ENCODE measurements around the gene DAZL.

DNA sequence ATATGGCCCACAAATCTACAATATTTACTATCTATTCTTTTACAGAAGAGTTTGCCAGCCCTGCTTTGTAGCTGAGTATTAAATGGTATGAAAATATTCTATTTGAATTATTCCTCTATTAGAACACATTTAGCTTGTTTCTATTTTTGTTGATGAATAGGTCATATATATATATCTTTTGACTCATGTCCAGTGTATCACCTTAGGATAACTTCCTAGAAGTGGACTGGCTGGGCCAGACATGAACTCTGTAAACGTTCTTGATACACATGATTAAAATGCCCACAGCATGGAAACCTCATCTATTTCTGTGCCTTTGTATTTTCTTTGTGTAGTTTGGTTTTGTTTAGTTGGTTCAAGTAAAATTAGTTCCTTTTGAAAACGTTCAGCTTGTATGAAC lies 37.1 kb downstream of the DAZL start:
- TF ChIP-seq, protein P1, sequence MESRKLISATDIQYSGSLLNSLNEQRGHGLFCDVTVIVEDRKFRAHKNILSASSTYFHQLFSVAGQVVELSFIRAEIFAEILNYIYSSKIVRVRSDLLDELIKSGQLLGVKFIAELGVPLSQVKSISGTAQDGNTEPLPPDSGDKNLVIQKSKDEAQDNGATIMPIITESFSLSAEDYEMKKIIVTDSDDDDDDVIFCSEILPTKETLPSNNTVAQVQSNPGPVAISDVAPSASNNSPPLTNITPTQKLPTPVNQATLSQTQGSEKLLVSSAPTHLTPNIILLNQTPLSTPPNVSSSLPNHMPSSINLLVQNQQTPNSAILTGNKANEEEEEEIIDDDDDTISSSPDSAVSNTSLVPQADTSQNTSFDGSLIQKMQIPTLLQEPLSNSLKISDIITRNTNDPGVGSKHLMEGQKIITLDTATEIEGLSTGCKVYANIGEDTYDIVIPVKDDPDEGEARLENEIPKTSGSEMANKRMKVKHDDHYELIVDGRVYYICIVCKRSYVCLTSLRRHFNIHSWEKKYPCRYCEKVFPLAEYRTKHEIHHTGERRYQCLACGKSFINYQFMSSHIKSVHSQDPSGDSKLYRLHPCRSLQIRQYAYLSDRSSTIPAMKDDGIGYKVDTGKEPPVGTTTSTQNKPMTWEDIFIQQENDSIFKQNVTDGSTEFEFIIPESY (IDR thresholded peaks at IDR 0.05; ENCODE audit: extremely low read depth, insufficient replicate concordance, low read length) = no peak
- TF ChIP-seq, protein P2, sequence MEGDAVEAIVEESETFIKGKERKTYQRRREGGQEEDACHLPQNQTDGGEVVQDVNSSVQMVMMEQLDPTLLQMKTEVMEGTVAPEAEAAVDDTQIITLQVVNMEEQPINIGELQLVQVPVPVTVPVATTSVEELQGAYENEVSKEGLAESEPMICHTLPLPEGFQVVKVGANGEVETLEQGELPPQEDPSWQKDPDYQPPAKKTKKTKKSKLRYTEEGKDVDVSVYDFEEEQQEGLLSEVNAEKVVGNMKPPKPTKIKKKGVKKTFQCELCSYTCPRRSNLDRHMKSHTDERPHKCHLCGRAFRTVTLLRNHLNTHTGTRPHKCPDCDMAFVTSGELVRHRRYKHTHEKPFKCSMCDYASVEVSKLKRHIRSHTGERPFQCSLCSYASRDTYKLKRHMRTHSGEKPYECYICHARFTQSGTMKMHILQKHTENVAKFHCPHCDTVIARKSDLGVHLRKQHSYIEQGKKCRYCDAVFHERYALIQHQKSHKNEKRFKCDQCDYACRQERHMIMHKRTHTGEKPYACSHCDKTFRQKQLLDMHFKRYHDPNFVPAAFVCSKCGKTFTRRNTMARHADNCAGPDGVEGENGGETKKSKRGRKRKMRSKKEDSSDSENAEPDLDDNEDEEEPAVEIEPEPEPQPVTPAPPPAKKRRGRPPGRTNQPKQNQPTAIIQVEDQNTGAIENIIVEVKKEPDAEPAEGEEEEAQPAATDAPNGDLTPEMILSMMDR (IDR thresholded peaks at IDR 0.05 in 2 of 3, conservative IDR thresholded peaks at IDR 0.05 in 1 of 3; ENCODE audit: borderline replicate concordance in 1 of 3, insufficient read depth in 1 of 3, low read depth in 2 of 3, low read length in 2 of 3) = no peak
- TF ChIP-seq POLR2AphosphoS5 (IDR thresholded peaks at IDR 0.05; ENCODE audit: low read depth, low read length) (no peak), EZH2 (IDR thresholded peaks at IDR 0.05) (no peak), EGR1 (IDR thresholded peaks at IDR 0.05; ENCODE audit: low read depth) (no peak), YY1 (IDR thresholded peaks at IDR 0.05; ENCODE audit: extremely low read depth, insufficient replicate concordance, low read depth, low read length) (no peak), SP1 (IDR thresholded peaks at IDR 0.05; ENCODE audit: low read depth) (no peak), ZFX (IDR thresholded peaks at IDR 0.05) (no peak), SIN3A (IDR thresholded peaks at IDR 0.05; ENCODE audit: low read depth) (no peak)
